WTC11 (cell line): ENCODE measurements around the gene FBN2. TPM values are rescaled to one million over a fixed set of nuclear protein-coding genes. Genes with fewer than 3 reads are reported as not detected.

Experiments
- ATAC-seq: fragments of 200-7000 bp; cut with Tn5 transposase; 2 replicates; pipeline ENCODE4 v1.10.0; 2021; ENCODE audit warnings: mild to moderate bottlenecking, moderate library complexity
- CTCF ChIA-PET: fragments of 300-600 bp; sonication (Branson Sonifier 250); formaldehyde crosslinking; loops from one replicate; lab custom pipeline; 2021; ENCODE audit warnings: antibody characterized with exemption; lab: Charles Lee
- POLR2A ChIA-PET: fragments of 350-600 bp; sonication (Branson Sonifier 250); formaldehyde crosslinking; loops from one replicate; lab custom pipeline; 2021; ENCODE audit warnings: antibody characterized with exemption; lab: Charles Lee
- DNase-seq: peaks from one replicate; pipeline ENCODE4 v3.0.0; 2021; ENCODE audit warnings: low spot score
- H3K27ac Mint-ChIP-seq: 2 replicates; pipeline ENCODE4 v1.8.0; 2021; ENCODE audit warnings: mixed read lengths
- H3K27me3 Mint-ChIP-seq: 2 replicates; pipeline ENCODE4 v1.8.0; 2021; ENCODE audit warnings: low read depth, mild to moderate bottlenecking, moderate library complexity, mixed read lengths
- H3K36me3 Mint-ChIP-seq: 2 replicates; pipeline ENCODE4 v1.8.0; 2021; ENCODE audit warnings: mixed read lengths
- H3K4me1 Mint-ChIP-seq: 2 replicates; pipeline ENCODE4 v1.8.0; 2022; ENCODE audit warnings: mixed read lengths
- H3K4me3 Mint-ChIP-seq: 2 replicates; pipeline ENCODE4 v1.8.0; 2021; ENCODE audit warnings: mild to moderate bottlenecking, moderate library complexity, mixed read lengths
- H3K9me3 Mint-ChIP-seq: 2 replicates; pipeline ENCODE4 v1.8.0; 2021; ENCODE audit warnings: mixed read lengths
- CREB1 ChIP-seq: sonication (generic); formaldehyde crosslinking; IDR thresholded peaks from 2 replicates; pipeline ENCODE4 v1.8.0; 2023; ENCODE audit warnings: mild to moderate bottlenecking, missing genetic modification reagents
- CREM ChIP-seq: sonication (generic); formaldehyde crosslinking; IDR thresholded peaks from 2 replicates; pipeline ENCODE4 v1.8.1; 2022; ENCODE audit warnings: mild to moderate bottlenecking, missing genetic modification reagents, moderate library complexity
- FOXJ3 ChIP-seq: sonication (generic); formaldehyde crosslinking; IDR thresholded peaks from 2 replicates; pipeline ENCODE4 v1.9.0; 2021; ENCODE audit warnings: missing genetic modification reagents, mild to moderate bottlenecking, borderline replicate concordance
- GABPB1 ChIP-seq: sonication (generic); formaldehyde crosslinking; IDR thresholded peaks from 2 replicates; pipeline ENCODE4 v1.8.1; 2023; ENCODE audit warnings: mild to moderate bottlenecking, missing genetic modification reagents
- JAZF1 ChIP-seq: fragments of 250-450 bp; sonication (Bioruptor Pico); IDR thresholded peaks from 2 replicates; pipeline ENCODE4 v1.9.0; 2021; ENCODE audit warnings: moderate library complexity, mild to moderate bottlenecking, inconsistent platforms
- KAT7 ChIP-seq: sonication (generic); formaldehyde crosslinking; IDR thresholded peaks from 2 replicates; pipeline ENCODE4 v1.8.1; 2023; ENCODE audit warnings: missing genetic modification reagents, mild to moderate bottlenecking, borderline replicate concordance
- NFATC4 ChIP-seq: fragments of 250-450 bp; sonication (Bioruptor Pico); IDR thresholded peaks from 2 replicates; pipeline ENCODE4 v1.9.0; 2021; ENCODE audit warnings: mild to moderate bottlenecking
- SOX15 ChIP-seq: fragments of 250-450 bp; sonication (Bioruptor Pico); IDR thresholded peaks from 2 replicates; pipeline ENCODE4 v1.9.0; 2021; ENCODE audit warnings: mild to moderate bottlenecking
- TP53 ChIP-seq: sonication (generic); formaldehyde crosslinking; IDR thresholded peaks from 2 replicates; pipeline ENCODE4 v1.8.1; 2023; ENCODE audit warnings: mild to moderate bottlenecking, missing genetic modification reagents
- ZNF317 ChIP-seq: sonication (generic); formaldehyde crosslinking; IDR thresholded peaks from 2 replicates; pipeline ENCODE4 v1.8.1; 2023; ENCODE audit warnings: low read depth, mild to moderate bottlenecking, moderate library complexity, missing genetic modification reagents, borderline replicate concordance
- total RNA-seq: library from RNA; stranded (reverse); gene quantifications from 3 replicates; pipeline ENCODE4 v1.2.3, GENCODE V29; 2021
- TF ChIP-seq, protein P1 (sequence below): sonication (generic); formaldehyde crosslinking; IDR thresholded peaks from 2 replicates; pipeline ENCODE4 v1.8.0; 2023; ENCODE audit warnings: missing genetic modification reagents, mild to moderate bottlenecking, borderline replicate concordance
- TF ChIP-seq, protein P2 (sequence below): fragments of 250-450 bp; sonication (Bioruptor Pico); IDR thresholded peaks from 2 replicates; pipeline ENCODE4 v1.9.0; 2021; ENCODE audit warnings: mild to moderate bottlenecking
- TF ChIP-seq, protein P3 (sequence below): sonication (generic); formaldehyde crosslinking; IDR thresholded peaks from 2 replicates; pipeline ENCODE4 v1.8.1; 2023; ENCODE audit warnings: mild to moderate bottlenecking, missing genetic modification reagents
- TF ChIP-seq, protein P4 (sequence below): fragments of 250-450 bp; sonication (Bioruptor Pico); IDR thresholded peaks from 2 replicates; pipeline ENCODE4 v2.1.2; 2022; ENCODE audit warnings: mild to moderate bottlenecking, moderate library complexity
- TF ChIP-seq, protein P5 (sequence below): sonication (generic); formaldehyde crosslinking; conservative IDR thresholded peaks from 2 replicates; pipeline ENCODE4 v1.8.1; 2023; ENCODE audit warnings: mild to moderate bottlenecking, low read depth, missing genetic modification reagents, moderate library complexity

FBN2 gene
- total RNA-seq, 1 experiment from 2014 or later: 56.7 TPM

DNA sequence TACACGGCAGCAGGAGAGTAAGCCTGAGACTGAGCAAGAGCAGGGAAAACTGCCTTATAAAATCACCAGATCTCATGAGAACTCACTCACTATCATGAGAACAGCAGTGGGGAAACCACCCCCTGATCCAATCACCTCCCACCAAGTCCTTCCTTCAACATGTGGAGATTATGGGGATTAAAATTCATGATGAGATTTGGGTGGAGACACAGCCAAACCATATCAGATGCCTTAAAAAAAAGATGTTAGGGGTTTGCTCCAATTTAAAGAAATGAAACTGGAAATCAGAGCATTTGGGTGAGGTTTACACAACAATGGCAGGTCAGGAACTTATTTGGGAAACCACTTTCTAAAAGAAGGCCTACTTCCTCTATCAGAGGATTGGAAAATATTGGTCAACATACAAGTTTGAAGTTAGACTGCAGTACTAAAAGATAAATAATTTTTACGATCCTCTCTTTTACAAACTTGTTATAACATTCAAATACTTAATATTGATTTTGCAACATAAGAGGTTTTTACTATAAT, 105.1 kb downstream of the FBN2 start:
- POLR2A ChIA-PET: no interaction called here
- H3K4me3 Mint-ChIP-seq: no peak overlapping the region
- no peaks in the 10 kb centered on the region for H3K27me3 Mint-ChIP-seq
- CTCF ChIA-PET: no interaction called here
- peaks cover 8% of the 10 kb centered on the region for H3K4me1 Mint-ChIP-seq
- TF ChIP-seq SOX15 (CRISPR knock-in tag) (no peak), KAT7 (no peak), CREB1 (no peak), FOXJ3 (CRISPR knock-in tag) (no peak), GABPB1 (CRISPR knock-in tag) (no peak), NFATC4 (CRISPR knock-in tag) (no peak), ZNF317 (CRISPR knock-in tag) (no peak), JAZF1 (CRISPR knock-in tag) (no peak), TP53 (no peak), CREM (no peak)
- TF ChIP-seq, protein P1, sequence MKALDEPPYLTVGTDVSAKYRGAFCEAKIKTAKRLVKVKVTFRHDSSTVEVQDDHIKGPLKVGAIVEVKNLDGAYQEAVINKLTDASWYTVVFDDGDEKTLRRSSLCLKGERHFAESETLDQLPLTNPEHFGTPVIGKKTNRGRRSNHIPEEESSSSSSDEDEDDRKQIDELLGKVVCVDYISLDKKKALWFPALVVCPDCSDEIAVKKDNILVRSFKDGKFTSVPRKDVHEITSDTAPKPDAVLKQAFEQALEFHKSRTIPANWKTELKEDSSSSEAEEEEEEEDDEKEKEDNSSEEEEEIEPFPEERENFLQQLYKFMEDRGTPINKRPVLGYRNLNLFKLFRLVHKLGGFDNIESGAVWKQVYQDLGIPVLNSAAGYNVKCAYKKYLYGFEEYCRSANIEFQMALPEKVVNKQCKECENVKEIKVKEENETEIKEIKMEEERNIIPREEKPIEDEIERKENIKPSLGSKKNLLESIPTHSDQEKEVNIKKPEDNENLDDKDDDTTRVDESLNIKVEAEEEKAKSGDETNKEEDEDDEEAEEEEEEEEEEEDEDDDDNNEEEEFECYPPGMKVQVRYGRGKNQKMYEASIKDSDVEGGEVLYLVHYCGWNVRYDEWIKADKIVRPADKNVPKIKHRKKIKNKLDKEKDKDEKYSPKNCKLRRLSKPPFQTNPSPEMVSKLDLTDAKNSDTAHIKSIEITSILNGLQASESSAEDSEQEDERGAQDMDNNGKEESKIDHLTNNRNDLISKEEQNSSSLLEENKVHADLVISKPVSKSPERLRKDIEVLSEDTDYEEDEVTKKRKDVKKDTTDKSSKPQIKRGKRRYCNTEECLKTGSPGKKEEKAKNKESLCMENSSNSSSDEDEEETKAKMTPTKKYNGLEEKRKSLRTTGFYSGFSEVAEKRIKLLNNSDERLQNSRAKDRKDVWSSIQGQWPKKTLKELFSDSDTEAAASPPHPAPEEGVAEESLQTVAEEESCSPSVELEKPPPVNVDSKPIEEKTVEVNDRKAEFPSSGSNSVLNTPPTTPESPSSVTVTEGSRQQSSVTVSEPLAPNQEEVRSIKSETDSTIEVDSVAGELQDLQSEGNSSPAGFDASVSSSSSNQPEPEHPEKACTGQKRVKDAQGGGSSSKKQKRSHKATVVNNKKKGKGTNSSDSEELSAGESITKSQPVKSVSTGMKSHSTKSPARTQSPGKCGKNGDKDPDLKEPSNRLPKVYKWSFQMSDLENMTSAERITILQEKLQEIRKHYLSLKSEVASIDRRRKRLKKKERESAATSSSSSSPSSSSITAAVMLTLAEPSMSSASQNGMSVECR: no peak
- TF ChIP-seq, protein P2, sequence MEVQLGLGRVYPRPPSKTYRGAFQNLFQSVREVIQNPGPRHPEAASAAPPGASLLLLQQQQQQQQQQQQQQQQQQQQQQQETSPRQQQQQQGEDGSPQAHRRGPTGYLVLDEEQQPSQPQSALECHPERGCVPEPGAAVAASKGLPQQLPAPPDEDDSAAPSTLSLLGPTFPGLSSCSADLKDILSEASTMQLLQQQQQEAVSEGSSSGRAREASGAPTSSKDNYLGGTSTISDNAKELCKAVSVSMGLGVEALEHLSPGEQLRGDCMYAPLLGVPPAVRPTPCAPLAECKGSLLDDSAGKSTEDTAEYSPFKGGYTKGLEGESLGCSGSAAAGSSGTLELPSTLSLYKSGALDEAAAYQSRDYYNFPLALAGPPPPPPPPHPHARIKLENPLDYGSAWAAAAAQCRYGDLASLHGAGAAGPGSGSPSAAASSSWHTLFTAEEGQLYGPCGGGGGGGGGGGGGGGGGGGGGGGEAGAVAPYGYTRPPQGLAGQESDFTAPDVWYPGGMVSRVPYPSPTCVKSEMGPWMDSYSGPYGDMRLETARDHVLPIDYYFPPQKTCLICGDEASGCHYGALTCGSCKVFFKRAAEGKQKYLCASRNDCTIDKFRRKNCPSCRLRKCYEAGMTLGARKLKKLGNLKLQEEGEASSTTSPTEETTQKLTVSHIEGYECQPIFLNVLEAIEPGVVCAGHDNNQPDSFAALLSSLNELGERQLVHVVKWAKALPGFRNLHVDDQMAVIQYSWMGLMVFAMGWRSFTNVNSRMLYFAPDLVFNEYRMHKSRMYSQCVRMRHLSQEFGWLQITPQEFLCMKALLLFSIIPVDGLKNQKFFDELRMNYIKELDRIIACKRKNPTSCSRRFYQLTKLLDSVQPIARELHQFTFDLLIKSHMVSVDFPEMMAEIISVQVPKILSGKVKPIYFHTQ: no peak
- TF ChIP-seq, protein P3, sequence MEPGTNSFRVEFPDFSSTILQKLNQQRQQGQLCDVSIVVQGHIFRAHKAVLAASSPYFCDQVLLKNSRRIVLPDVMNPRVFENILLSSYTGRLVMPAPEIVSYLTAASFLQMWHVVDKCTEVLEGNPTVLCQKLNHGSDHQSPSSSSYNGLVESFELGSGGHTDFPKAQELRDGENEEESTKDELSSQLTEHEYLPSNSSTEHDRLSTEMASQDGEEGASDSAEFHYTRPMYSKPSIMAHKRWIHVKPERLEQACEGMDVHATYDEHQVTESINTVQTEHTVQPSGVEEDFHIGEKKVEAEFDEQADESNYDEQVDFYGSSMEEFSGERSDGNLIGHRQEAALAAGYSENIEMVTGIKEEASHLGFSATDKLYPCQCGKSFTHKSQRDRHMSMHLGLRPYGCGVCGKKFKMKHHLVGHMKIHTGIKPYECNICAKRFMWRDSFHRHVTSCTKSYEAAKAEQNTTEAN: no peak
- TF ChIP-seq, protein P4, sequence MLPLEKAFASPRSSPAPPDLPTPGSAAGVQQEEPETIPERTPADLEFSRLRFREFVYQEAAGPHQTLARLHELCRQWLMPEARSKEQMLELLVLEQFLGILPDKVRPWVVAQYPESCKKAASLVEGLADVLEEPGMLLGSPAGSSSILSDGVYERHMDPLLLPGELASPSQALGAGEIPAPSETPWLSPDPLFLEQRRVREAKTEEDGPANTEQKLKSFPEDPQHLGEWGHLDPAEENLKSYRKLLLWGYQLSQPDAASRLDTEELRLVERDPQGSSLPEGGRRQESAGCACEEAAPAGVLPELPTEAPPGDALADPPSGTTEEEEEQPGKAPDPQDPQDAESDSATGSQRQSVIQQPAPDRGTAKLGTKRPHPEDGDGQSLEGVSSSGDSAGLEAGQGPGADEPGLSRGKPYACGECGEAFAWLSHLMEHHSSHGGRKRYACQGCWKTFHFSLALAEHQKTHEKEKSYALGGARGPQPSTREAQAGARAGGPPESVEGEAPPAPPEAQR: no peak
- TF ChIP-seq, protein P5, sequence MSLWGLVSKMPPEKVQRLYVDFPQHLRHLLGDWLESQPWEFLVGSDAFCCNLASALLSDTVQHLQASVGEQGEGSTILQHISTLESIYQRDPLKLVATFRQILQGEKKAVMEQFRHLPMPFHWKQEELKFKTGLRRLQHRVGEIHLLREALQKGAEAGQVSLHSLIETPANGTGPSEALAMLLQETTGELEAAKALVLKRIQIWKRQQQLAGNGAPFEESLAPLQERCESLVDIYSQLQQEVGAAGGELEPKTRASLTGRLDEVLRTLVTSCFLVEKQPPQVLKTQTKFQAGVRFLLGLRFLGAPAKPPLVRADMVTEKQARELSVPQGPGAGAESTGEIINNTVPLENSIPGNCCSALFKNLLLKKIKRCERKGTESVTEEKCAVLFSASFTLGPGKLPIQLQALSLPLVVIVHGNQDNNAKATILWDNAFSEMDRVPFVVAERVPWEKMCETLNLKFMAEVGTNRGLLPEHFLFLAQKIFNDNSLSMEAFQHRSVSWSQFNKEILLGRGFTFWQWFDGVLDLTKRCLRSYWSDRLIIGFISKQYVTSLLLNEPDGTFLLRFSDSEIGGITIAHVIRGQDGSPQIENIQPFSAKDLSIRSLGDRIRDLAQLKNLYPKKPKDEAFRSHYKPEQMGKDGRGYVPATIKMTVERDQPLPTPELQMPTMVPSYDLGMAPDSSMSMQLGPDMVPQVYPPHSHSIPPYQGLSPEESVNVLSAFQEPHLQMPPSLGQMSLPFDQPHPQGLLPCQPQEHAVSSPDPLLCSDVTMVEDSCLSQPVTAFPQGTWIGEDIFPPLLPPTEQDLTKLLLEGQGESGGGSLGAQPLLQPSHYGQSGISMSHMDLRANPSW (CRISPR knock-in tag): no peak
- DNase-seq (no peak), ATAC-seq (no peak)
- H3K27ac Mint-ChIP-seq: peak overlapping the region; percentile 37
- H3K9me3 Mint-ChIP-seq: peaks cover 2% of the 10 kb centered on the region
- no peaks in the 10 kb centered on the region for H3K36me3 Mint-ChIP-seq
